ENCODE data around the gene MTG2.

The MTG2 gene

DNA sequence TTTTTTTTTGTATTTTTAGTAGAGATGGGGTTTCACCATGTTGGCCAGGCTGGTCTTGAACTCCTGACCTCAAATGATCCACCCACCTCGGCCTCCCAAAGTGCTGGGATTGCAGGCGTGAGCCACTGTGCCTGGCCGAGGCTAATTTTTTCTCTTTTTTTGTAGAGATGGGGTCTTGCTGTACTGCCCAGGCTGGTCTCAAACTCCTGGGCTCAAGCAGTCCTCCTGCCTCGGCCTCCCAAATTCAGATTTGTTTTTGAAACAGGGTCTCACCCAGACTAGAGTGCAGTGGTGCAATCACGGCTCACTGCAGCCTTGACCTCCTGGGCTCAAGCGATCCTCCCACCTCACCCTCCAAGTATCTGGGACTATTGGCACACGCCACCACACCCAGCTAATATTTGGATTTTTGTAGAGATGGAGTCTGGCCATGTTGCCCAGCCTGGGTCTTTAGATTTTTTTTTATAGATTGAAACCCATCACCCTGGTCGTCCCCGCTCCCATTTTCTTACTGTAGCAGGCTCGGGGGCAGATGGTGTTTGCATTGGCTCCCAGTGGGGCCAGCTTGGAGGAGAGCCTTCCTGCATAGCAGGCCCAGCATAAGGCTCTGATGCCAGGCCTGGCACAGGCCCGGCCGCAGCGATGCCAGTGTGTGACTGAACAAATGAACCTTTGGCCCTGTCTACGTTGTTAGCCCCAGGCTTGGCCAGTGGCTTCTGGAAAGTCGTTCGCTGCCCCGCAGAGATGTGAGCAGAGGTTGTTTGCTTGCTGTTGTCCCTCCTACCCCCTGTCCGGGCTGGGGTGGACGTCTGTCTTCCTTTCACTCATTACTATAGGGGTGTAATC lies 4.3 kb upstream of the MTG2 start:
- TF ChIP-seq CTCF (IDR thresholded peaks at IDR 0.05; ENCODE audit: extremely low read depth, insufficient read depth, missing control alignments) = no peak
- in situ Hi-C loops (cut with MboI; ENCODE audit: low pct_unique_long_range_greater_than_20kb, low sequenced_read_pairs, unreplicated experiment) = no loop called here
- no peak for DNase-seq (ENCODE audit: low spot score)

- DNase-seq (ENCODE audit: low spot score) = no peak
- in situ Hi-C loops (cut with MboI; ENCODE audit: low pct_unique_long_range_greater_than_20kb, low sequenced_read_pairs, unreplicated experiment) = no loop called here
Observed at GRCh38 chr20:62179162-62179504, 3.7 kb upstream of the MTG2 start.

GRCh38 chr20:62181808-62182207 lies 1.0 kb upstream of the MTG2 start:
- TF ChIP-seq CTCF (IDR thresholded peaks at IDR 0.05; ENCODE audit: extremely low read depth, insufficient read depth, missing control alignments) = no peak
- no peak for DNase-seq (ENCODE audit: low spot score)
- in situ Hi-C loops (cut with MboI; ENCODE audit: low pct_unique_long_range_greater_than_20kb, low sequenced_read_pairs, unreplicated experiment) = no loop called here

More at GRCh38 chr20:62179162-62179504, 3.7 kb upstream of the MTG2 start:
- no peak for TF ChIP-seq CTCF (IDR thresholded peaks at IDR 0.05; ENCODE audit: extremely low read depth, insufficient read depth, missing control alignments)

DNA sequence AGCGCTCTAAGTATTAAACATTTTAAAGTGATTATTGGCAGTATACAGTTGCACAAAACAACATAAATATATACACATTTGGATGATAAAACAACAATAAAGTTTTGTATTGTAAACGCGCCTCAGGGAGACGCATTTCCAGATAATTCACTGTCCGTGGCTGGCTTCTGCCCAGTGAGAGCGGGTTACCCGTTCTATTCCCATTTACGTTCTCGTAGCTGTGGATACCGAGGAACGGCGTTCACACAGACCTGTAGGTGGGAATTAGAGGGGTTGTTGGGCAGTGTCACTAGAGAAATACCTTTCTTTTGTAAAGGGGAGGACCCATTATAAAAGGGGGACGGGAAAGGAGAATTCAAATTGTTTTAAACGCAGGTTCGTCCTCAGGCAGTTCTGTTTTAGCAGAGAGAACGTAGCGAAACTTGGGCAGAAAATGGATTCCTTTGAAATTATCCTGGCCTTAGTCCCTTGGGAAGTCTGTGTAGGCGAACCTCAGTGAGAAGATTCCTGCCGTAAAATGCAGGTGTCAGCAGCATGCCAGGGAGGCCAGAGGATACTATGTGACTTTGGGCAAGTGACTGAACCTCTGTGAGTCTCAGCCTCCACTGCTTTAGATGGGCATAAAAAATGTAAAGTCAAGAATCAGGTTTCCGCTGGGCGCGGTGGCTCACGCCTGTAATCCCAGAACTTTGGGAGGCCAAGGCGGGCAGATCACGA lies 756 bp downstream of the MTG2 start:
- in situ Hi-C loops (cut with MboI; ENCODE audit: low pct_unique_long_range_greater_than_20kb, low sequenced_read_pairs, unreplicated experiment) = no loop called here

DNA sequence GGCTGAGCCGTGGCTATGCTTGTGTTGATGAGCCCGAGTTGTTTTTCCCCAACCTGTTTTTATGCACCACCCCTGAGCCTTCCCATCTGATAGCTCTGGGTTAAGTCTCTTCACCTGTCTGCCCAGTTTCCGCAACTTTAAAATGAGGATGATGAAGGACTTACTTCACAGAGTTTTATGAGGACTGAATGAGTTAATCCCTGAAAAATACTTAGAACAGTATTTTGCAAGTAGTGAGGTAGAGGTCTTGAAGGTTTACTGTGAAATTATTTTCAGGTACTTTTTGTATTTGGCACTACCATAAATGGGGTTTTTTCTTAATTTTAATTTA lies 3.2 kb downstream of the MTG2 start:
- in situ Hi-C loops (cut with MboI; ENCODE audit: low pct_unique_long_range_greater_than_20kb, low sequenced_read_pairs, unreplicated experiment) = no loop called here
- TF ChIP-seq CTCF (IDR thresholded peaks at IDR 0.05; ENCODE audit: extremely low read depth, insufficient read depth, missing control alignments) = no peak
- no peak for DNase-seq (ENCODE audit: low spot score)

More for the DNA sequence above, 756 bp downstream of the MTG2 start:
- TF ChIP-seq CTCF (IDR thresholded peaks at IDR 0.05; ENCODE audit: extremely low read depth, insufficient read depth, missing control alignments) = no peak
- DNase-seq (ENCODE audit: low spot score) = no peak

GRCh38 chr20:62186887-62187866 lies 4.3 kb downstream of the MTG2 start:
- DNase-seq (ENCODE audit: low spot score) = no peak
- TF ChIP-seq CTCF (IDR thresholded peaks at IDR 0.05; ENCODE audit: extremely low read depth, insufficient read depth, missing control alignments) = no peak
- in situ Hi-C loops (cut with MboI; ENCODE audit: low pct_unique_long_range_greater_than_20kb, low sequenced_read_pairs, unreplicated experiment) = no loop called here

All from GM13977 (cell line).